Activated naive CD8-positive, alpha-beta T cell treated with anti-CD3 and anti-CD28 coated beads, Interleukin-2, amount 50 U/mL, for 24 hours (primary cell): Measurements from ENCODE around the gene PRRX1.

Experiments
- ATAC-seq: fragments of 150-1000 bp; cut with Tn5 transposase; one replicate; pipeline ENCODE4 v1.10.0; 2021
- DNase-seq: peaks from one replicate; pipeline ENCODE4 v3.0.0; 2021
- H3K27ac Mint-ChIP-seq: one replicate; pipeline ENCODE4 v1.8.0; 2021; ENCODE audit warnings: mild to moderate bottlenecking, mixed read lengths
- H3K27me3 Mint-ChIP-seq: one replicate; pipeline ENCODE4 v1.8.0; 2021; ENCODE audit warnings: mixed read lengths
- H3K36me3 Mint-ChIP-seq: one replicate; pipeline ENCODE4 v1.8.0; 2021; ENCODE audit warnings: low read depth, mixed read lengths
- H3K4me1 Mint-ChIP-seq: one replicate; pipeline ENCODE4 v1.8.0; 2021; ENCODE audit warnings: mixed read lengths
- H3K4me3 Mint-ChIP-seq: one replicate; pipeline ENCODE4 v1.8.0; 2021; ENCODE audit warnings: mild to moderate bottlenecking, moderate library complexity, mixed read lengths
- H3K9me3 Mint-ChIP-seq: one replicate; pipeline ENCODE4 v1.8.0; 2021; ENCODE audit warnings: mixed read lengths

PRRX1 gene

DNA sequence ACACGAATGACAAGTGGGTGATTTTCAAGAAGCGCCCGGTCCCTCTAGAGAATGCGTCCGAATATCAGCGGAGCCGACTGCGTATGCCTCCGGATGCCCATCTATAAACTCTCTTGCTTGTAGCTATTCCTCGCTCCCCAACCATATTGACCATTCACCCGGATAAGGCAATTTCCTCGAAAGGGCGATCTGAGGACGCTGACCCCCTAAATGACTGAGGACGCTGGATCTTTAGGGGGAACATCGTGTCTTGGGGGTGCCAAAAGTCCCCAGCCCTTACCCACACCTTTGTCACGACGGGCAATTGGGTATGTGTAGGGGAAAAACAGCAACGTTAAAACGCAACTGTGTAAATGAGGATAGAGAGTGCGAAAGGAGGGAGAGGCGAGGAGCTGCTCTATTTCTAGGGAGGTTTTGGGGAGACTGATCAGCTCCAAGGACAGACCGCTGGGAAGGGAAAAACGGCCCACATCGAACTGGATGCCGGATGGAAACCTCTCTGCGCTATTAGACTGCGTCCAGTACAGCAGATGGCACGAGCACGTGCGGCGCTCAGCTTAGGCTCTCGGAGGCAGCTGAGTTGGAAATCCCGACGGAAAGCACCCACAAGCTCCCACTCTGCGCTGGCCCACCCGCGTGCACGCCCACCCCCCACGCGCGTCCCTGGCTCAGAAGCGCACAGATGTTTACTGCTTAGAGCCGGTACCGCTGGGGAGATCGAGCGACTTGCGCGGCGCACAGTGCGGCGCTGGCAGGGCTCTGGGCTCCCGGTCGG, 2.9 kb upstream of the PRRX1 start:
- Mint-ChIP-seq H3K4me1 (peaks cover 13% of the 10 kb centered on the region), H3K4me3 (no peak overlapping the region), H3K9me3 (no peaks in the 10 kb centered on the region), H3K36me3 (no peaks in the 10 kb centered on the region), H3K27ac (peak overlapping the region; percentile 72), H3K27me3 (peaks cover 82% of the 10 kb centered on the region)
- no peak for ATAC-seq
- no peak for DNase-seq

GRCh38 chr1:170661646-170662411, 2.1 kb upstream of the PRRX1 start:
- Mint-ChIP-seq H3K9me3 (no peaks in the 10 kb centered on the region), H3K27me3 (peaks cover 82% of the 10 kb centered on the region), H3K4me3 (no peak overlapping the region), H3K36me3 (no peaks in the 10 kb centered on the region), H3K27ac (no peak overlapping the region), H3K4me1 (peaks cover 14% of the 10 kb centered on the region)
- DNase-seq (no peak), ATAC-seq (no peak)

DNA sequence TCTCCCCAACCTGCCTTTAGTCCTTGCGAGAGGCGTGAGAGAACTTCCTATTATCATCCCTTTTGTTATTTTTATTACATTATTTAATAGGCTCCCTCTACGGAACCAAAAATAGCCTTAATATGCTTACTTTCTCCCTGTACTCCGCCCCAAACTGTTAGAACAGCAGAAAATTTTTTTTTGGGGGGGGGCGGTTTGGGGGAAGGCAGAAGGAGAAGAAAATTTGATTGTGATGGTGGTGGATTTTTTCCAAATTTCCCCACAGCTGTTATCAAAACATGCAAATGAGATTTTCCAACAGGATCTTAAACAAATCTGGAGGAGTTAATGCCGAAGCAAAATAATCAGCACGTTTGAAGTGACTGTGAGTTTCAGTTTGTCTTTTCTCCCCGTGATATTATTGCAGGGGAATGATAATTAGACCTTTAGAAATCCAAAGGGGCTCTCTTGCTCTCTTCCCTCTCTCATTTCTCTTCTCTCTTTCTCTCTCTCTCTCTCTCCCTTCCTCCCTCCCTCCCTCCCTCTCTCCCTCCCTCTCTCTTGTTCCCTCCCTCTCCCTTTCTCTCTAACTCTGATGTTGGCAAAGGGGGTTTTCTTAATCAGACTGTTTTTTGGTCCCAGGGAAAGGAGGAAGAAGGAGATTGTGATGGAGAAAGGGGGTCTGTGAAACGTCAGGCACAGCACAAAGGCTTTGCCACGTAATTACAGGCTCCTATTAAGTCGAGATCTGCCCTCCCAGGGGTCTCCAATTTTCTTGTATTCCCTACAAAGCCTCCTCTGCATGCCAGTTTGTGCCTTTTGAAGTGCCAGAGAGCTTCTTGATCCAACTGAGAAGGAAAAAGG, 1.1 kb upstream of the PRRX1 start:
- ATAC-seq (no peak), DNase-seq (no peak)
- Mint-ChIP-seq H3K27ac (no peak overlapping the region), H3K4me3 (no peak overlapping the region), H3K27me3 (peaks cover 82% of the 10 kb centered on the region), H3K9me3 (no peaks in the 10 kb centered on the region), H3K36me3 (no peaks in the 10 kb centered on the region), H3K4me1 (peaks cover 14% of the 10 kb centered on the region)

DNA sequence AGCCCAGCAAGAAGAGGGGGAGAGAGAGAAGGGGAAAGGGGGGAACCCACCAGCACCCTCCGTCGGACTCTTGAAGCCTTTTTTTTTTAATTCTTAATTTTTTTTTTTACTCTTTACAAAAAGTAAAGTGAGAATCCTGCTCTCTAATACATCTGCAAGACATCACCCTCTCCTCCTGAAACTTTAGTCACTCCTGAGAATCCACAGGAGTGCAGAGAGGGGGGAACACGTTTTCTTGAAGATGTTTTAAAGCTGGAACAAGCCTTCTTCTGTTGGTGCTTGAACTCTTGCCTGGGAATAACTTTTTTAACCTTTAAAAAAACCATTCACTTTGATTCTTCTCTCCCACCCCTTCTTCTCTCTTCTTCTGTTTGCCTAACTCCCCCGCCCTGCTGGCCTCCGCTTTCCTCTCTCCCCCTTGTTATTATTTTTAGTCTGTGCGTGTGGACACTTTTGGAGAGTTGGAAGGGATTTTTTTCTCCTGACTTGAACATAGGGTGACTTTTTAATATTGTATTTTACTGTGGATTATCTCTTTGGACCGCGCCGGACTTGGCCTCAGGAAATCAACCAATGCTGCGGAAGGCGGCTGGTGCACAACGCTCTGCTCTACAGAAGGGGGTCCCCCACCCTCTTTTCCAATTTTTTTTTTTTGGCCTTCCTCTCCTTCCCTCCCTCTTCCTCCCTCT, 383 bp upstream of the PRRX1 start:
- peaks cover 83% of the 10 kb centered on the region for H3K27me3 Mint-ChIP-seq
- H3K9me3 Mint-ChIP-seq: no peaks in the 10 kb centered on the region
- H3K36me3 Mint-ChIP-seq: no peaks in the 10 kb centered on the region
- no peak overlapping the region for H3K4me3 Mint-ChIP-seq
- peaks cover 20% of the 10 kb centered on the region for H3K4me1 Mint-ChIP-seq
- no peak overlapping the region for H3K27ac Mint-ChIP-seq
- DNase-seq (no peak), ATAC-seq (no peak)

- Mint-ChIP-seq H3K36me3 (no peaks in the 10 kb centered on the region), H3K4me1 (peaks cover 20% of the 10 kb centered on the region), H3K27ac (no peak overlapping the region), H3K27me3 (peaks cover 86% of the 10 kb centered on the region), H3K9me3 (no peaks in the 10 kb centered on the region), H3K4me3 (no peak overlapping the region)
- no peak for DNase-seq
- ATAC-seq: peak; percentile 26
Observed at GRCh38 chr1:170664828-170665612, 1.1 kb downstream of the PRRX1 start.

DNA sequence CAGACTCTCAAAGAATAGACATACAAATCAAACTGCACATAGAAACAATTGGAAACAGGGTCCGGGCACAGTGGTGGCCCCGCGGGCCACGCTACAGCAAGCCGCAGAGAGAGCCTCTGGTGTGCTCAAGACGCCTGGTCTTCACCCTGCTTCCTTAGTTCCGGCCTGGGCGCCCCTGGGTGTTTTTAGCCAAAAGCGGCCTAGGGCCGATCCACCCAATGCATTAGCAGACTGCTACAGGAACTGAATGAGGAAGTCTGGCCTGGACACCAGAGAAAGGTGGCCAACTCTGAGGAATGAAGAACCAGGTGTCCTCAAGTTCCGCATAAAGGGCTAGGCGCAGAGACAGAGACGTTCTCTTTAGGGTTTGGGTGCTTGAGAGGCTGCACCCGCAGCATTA, 1.7 kb downstream of the PRRX1 start:
- peaks cover 20% of the 10 kb centered on the region for H3K4me1 Mint-ChIP-seq
- peaks cover 89% of the 10 kb centered on the region for H3K27me3 Mint-ChIP-seq
- no peak for ATAC-seq
- no peak overlapping the region for H3K4me3 Mint-ChIP-seq
- H3K27ac Mint-ChIP-seq: no peak overlapping the region
- no peak for DNase-seq
- H3K36me3 Mint-ChIP-seq: no peaks in the 10 kb centered on the region
- H3K9me3 Mint-ChIP-seq: no peaks in the 10 kb centered on the region

GRCh38 chr1:170666541-170667254, 2.8 kb downstream of the PRRX1 start:
- H3K36me3 Mint-ChIP-seq: no peaks in the 10 kb centered on the region
- no peaks in the 10 kb centered on the region for H3K9me3 Mint-ChIP-seq
- H3K27ac Mint-ChIP-seq: no peak overlapping the region
- no peak for DNase-seq
- no peak overlapping the region for H3K4me3 Mint-ChIP-seq
- peaks cover 16% of the 10 kb centered on the region for H3K4me1 Mint-ChIP-seq
- no peak for ATAC-seq
- H3K27me3 Mint-ChIP-seq: peaks cover 90% of the 10 kb centered on the region

GRCh38 chr1:170668209-170669106, 4.5 kb downstream of the PRRX1 start:
- Mint-ChIP-seq H3K4me3 (no peak overlapping the region), H3K9me3 (no peaks in the 10 kb centered on the region), H3K27me3 (peaks cover 90% of the 10 kb centered on the region), H3K27ac (no peak overlapping the region), H3K36me3 (no peaks in the 10 kb centered on the region), H3K4me1 (peaks cover 16% of the 10 kb centered on the region)
- no peak for DNase-seq
- no peak for ATAC-seq

GRCh38 chr1:170669107-170669445, 5.1 kb downstream of the PRRX1 start:
- ATAC-seq: no peak
- H3K36me3 Mint-ChIP-seq: no peaks in the 10 kb centered on the region
- H3K4me3 Mint-ChIP-seq: no peak overlapping the region
- no peak for DNase-seq
- no peaks in the 10 kb centered on the region for H3K9me3 Mint-ChIP-seq
- H3K27ac Mint-ChIP-seq: no peak overlapping the region
- H3K4me1 Mint-ChIP-seq: peaks cover 13% of the 10 kb centered on the region
- peaks cover 89% of the 10 kb centered on the region for H3K27me3 Mint-ChIP-seq

DNA sequence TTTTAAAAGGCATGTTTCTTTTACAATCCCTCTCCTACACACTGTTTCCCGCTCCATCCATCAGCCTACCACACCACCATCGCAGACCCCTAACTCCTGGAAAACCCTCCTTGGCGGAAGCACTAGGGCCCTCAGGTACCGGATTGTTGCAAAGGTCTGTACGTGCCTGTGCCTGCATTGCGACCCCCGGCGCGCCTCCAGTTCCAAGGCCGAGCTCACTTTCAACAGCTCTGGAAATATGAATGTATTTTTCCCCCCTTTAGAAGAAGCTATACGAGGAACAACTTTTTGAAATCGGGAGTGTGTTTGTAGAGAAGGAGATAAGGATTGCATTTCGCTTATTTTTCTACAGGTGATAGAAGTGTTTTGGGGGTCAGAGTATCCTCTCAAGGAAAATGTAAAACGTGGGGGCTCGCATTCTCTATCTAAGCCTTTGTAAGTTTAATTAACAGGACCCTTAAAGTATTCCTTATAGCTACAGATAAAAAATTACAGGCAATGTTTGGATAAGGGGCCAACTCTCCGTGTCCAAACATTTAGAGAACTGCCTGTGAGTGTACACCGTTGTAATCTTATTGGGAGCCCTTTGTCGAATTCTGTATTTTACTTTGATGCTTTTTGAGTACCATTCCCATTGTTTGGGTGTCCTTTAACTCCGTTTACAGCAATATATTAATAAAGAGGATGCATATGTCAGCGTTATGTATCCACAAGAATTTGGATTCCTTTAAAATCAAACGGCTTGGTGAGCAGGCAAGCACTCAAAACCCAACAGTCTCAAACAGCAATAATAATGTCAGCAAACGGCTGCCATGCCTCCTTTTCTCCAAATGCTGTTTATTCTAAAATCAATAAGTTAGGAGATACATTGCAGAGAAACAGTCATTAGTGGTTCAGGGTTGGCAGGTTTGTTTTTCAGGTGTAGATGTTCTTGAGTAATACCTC, 5.9 kb downstream of the PRRX1 start:
- H3K4me1 Mint-ChIP-seq: peaks cover 7% of the 10 kb centered on the region
- H3K27me3 Mint-ChIP-seq: peaks cover 84% of the 10 kb centered on the region
- ATAC-seq (no peak), DNase-seq (no peak)
- no peaks in the 10 kb centered on the region for H3K9me3 Mint-ChIP-seq
- H3K36me3 Mint-ChIP-seq: no peaks in the 10 kb centered on the region
- H3K4me3 Mint-ChIP-seq: no peak overlapping the region
- H3K27ac Mint-ChIP-seq: no peak overlapping the region

GRCh38 chr1:170670802-170671628, 7.1 kb downstream of the PRRX1 start:
- Mint-ChIP-seq H3K27ac (no peak overlapping the region), H3K4me1 (peaks cover 7% of the 10 kb centered on the region), H3K36me3 (no peaks in the 10 kb centered on the region), H3K4me3 (no peak overlapping the region), H3K27me3 (peaks cover 78% of the 10 kb centered on the region), H3K9me3 (no peaks in the 10 kb centered on the region)
- ATAC-seq: no peak
- DNase-seq: peak; percentile 53
